Stimulated activated CD8-positive, alpha-beta memory T cell treated with anti-CD3 and anti-CD28 coated beads, Interleukin-7, amount 100 ng/mL, for 1 hour (primary cell): ENCODE results near the gene EXT2.

Experiments used
- DNase-seq, 2 donors: peaks; one replicate each; pipeline ENCODE4 v3.0.0-alpha.2; 2020; ENCODE audit warnings: low read depth in 2 of 2

Gene EXT2

GRCh38 chr11:44133335-44133946 is 38.0 kb downstream of the EXT2 start:
- DNase-seq, result no peak

- no peak for DNase-seq
Observed at GRCh38 chr11:44134625-44135024, 39.1 kb downstream of the EXT2 start.

GRCh38 chr11:44136176-44136945 is 40.9 kb downstream of the EXT2 start:
- no peak for DNase-seq

- DNase-seq, result no peak
Observed at GRCh38 chr11:44137057-44137456, 41.6 kb downstream of the EXT2 start.

- DNase-seq, result no peak
Observed at GRCh38 chr11:44138286-44138685, 42.8 kb downstream of the EXT2 start.

- DNase-seq, result no peak
Observed at GRCh38 chr11:44138980-44139379, 43.5 kb downstream of the EXT2 start.

DNA sequence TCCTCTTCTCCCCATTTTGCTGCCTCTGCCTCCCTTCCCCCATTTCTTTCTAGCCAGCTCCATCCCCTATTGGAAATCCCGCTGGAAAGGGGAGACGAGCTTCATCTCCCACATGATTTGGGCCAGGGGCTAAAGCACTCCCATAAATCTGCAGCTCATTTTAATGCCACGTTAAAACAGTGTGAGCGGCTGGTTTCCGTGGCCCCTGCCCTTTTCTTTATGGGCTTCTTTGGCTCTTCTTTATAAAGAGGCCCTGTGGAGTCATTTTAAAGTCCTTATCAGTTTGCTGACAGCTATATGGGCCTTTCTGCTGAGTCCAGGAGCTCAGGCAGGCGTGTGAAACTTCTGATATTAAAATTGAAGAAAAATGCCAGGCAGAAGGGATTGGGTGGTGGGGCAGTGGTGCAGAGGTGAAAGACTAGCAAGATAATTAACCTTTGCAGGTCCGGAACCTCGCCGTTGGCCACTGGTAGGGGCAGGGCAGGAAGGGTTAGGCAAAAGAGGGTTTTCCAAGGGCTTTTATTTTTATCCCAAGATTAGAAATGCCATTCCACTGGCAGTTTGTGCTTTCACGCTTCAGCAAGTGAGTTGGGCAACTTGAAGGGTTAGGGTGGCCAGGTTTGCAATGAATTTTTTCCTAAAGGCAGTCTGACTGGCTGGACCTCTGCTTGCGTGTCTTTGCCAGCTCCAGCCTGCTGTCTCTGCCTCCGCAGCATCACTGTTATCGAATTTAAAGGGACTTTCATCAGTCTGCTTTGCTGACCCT is 44.3 kb downstream of the EXT2 start:
- DNase-seq, result no peak

- DNase-seq, result no peak
Observed at GRCh38 chr11:44140372-44140771, 44.9 kb downstream of the EXT2 start.

DNA sequence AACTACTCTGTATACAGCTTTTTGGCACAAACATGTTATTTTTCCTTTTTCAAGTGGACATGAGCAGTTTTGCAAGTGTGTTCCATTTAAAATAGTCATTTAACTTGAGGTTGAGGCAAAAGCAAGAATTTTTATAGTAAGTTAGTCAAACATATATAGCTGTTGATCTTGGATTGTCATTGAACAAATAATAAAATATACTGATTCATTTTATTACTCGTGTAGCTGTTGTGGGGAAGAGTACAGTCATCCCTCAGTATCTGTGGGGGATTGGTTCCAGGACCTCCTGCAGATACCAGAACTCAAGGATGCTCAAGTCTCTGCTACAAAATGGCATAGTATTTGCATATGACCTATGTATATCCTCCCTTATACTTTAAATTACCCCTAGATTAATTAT is 45.3 kb downstream of the EXT2 start:
- no peak for DNase-seq

GRCh38 chr11:44143987-44144909 is 48.8 kb downstream of the EXT2 start:
- no peak for DNase-seq

DNA sequence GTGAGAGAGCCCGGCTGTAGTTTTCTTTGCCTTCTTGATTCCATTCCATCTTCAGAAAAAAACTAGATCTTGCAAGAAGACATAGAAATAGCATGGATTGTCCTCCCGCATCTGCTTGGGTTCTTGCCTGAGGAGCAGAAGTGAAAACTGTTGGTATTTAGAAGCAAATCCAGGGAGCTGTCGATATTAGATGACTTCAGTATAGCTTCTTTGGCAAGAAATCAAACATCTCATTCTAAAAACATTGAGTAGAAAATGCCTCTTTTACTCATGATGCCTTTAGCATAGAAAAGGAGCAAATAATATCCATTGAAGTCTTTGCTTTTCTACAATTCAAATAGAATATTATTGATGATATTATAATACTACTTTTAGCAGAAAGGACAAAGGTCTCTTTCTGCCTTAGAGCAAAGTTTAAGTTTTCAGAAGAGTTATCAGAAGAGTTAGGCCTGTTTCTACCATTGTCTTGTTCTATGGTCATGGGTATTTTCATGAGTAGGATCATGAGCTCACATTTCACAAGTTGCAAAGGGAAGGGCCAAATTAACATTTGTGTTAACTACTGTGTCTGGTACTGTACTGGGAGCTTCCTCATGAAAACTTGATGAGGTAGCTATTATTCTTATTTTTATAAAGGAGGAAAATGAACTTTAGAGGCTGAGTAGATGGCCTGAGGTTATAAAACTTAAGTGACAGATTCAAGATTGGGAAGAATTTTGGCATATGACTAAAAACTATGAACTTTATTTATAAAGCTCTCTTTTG is 49.7 kb downstream of the EXT2 start:
- DNase-seq, result no peak

DNA sequence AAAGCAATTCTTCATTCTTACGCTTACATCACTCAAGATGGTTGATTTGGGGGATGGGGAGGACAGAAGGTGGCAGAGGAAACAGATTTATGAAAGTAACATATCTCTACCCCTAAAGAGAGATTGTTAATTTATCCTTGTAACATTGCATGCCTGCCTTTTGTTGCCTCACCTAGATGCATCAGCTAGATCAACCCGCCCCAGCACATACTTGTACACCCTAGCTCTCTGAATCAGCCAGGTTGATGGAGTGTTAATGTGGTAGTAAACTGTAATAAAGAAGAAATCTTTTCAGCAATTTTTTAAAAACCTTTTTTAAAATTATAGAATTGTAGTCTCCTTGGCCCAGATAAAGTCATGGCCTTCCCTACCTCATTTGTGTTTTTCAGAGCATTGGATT is 51.5 kb downstream of the EXT2 start:
- DNase-seq, result no peak

GRCh38 chr11:44147751-44148150 is 52.3 kb downstream of the EXT2 start:
- no peak for DNase-seq

DNA sequence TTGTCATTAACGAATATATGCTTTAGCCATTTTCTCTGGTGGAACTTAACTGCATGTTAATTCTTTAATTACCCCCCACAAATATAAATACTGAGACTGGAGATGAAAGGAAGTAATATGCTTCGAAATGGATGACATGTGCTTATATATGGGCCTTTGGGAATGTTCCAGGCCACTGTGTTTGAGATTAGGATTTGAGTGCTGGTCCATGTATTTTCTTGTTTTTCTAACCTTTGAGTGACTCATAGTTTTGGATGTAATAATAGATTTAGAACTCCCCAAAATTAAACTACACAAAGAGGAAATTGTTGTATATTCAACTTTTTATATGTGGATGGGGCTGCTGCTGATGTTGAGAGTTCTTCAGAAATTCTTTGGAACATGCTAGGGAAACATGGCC is 54.2 kb downstream of the EXT2 start:
- DNase-seq, result no peak

- no peak for DNase-seq
Observed at GRCh38 chr11:44150401-44150800, 54.9 kb downstream of the EXT2 start.

GRCh38 chr11:44157019-44157418 is 61.5 kb downstream of the EXT2 start:
- DNase-seq, result no peak

GRCh38 chr11:44158384-44158783 is 62.9 kb downstream of the EXT2 start:
- DNase-seq, result no peak

DNA sequence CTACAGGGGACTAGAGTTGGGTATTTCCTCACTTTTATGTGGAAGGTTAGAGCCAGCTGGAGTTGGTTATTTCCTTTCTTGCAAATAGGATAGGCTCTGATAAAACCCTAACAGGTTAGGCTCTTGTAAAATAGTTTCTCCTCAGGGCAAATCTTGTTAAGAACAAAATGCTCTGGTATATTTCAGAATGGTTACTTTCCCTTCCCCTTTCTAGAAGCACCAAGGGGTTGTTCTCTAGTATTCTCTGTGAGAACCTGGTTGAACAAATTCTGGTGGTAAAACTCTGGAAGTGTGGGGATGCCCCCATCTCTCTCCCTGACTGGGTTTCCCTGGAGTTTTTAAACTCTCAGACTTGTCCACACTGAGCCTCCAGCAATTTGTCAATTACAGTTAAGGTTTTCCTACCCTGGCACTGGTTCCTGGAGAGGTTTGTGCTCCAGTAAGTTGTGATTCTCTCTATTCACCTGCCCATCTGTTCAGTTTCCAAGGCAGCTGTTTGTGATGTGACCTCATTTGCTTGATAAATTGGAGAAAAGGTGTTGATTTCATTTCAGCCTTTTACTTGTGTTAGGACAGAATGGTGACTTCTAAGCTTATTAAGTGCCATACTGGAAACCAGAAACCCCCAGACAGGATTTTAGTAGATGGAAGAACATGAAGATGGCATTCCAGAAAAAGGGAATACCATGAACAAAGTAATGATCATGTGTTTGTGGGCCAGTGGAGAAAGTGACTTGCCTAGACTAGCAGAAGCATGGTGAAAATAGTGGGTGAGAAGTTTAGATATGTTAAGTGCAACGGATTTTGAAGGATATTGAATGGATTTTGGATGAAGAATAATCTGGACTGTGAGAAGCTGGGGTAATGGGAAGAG is 64.6 kb downstream of the EXT2 start:
- no peak for DNase-seq

- DNase-seq, result no peak
Observed at GRCh38 chr11:44162004-44162403, 66.5 kb downstream of the EXT2 start.

- DNase-seq, result no peak
Observed at GRCh38 chr11:44162662-44163061, 67.2 kb downstream of the EXT2 start.
